Measurements from ENCODE around the gene PTPA.
A peak's percentile ranks its signal among the peaks of the same experiment; 100 is the strongest.
"Not testable (repeated sequence)": the region's sequence is repeated elsewhere in the genome, so short reads cannot be mapped to it uniquely, and the experiment has no call there.

PTPA gene

DNA sequence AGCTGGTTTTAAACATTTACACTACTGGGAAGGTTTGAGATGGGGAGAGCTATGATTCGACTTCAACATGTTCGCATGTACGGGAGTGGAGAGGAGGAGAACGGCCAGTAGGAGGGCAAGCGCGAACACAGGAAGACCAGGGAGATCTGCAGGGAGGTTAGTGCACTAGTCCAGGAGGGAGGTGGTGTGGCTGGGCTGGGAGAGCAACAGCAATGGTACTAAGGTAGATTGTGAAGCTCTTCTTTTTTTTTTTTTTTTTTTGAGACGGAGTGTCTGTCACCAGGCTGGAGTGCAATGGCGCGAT is 50.3 kb downstream of the PTPA start:
- no peak for DNase-seq

DNA sequence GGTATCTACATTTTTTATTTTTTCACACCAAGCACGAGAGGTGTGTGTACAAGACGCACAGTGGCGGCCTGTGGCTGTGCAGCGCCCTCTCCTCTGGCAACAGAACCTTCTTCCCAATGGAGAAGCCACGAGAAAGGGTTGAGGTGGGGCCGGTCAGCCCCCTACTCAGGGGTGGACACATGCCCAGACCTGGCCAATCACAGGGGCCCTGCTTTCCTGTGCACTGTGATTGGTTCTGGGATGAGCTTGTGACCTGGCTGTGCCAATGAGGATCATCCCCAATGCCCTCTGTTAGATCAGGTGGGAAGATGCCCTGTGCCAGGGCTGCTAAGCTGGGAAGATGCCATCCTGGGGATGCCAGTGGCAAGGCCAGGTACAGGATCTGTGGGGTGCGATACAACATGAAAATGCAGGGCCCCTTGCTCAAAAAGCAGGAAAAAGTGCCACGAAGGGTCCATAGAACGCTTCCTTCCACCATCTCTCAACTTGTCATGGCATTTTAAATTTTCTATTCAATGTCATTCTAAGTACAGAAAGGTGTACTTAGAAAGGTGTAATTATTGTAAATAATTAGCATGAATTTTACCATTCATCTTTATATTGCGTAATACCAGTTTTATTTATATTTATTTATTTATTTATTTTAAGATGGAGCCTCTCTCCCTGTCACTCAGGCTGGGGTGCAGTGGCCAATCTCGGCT is 51.4 kb downstream of the PTPA start:
- no peak for DNase-seq

DNA sequence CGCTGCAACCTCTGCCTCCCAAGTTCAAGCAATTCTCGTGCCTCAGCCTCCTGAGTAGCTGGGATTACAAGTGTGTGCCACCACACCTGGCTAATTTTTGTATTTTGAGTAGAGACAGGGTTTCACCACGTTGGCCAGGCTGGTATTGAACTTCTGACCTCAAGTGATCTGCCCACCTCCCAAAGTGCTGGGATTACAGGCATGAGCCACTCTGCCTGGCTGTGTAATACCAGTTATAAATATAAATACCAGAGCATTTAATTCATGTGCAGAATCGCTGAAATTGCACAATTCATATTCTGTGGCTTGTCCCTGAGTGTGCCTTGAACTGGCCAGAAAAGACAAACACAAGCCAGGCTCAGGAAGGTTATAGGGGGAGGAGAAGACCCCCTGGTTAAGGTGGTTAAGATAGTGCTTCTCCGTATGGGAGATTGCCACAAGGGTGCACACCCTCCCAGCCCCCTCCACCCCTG is 52.0 kb downstream of the PTPA start:
- DNase-seq, result not testable (repeated sequence)

DNA sequence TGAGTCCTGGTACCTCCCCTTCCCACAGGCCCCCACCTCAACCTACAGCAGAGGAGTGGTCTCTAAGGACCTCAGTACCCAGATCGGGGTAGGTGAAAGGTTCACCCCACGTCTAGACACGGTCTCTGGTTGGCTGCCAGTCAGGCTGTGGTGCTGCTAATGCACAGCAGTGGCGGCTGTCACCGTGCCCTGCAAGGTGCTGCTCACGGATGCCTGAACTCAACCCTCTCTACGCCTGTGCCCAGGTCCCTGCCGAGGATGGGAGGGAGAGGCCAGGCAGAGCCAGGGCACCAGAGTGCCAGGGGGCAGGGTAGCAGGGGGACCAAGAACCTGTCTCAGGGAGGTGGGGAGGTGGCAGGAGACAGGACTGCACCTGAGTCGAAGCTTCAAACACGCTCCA is 52.5 kb downstream of the PTPA start:
- no peak for DNase-seq

DNA sequence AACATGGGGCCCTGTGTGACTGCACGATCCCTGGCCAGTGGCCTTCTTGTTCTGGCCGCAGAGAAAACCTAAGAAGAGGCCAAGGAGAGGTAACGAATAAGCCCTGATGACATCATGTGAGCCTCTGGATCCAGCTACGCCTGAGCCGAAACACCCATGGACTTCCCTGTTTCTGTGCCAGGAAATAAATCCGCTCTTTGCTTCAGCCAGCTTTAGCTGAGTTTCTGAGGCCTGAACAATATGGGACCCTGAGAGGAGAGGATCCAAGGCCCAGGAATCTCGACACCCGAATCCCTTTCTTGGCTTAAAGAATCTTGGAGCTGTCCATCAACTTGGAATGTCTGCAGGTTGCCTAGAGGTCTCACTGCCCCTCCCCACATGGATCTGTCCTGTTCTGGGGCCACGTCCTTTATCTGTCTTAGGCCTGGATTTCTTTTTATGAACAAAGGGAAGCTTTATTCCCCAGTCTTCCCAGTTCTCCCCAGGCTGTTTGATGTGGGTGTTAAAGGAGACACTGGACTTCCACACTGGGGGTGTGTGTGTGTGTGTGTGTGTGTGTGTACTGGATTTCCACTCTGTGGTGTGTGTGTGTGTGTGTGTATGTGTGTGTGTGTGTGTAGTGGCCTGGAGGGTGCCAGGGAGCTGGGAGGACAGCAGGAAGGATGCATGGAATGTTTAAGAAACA is 53.2 kb downstream of the PTPA start:
- no peak for DNase-seq

DNA sequence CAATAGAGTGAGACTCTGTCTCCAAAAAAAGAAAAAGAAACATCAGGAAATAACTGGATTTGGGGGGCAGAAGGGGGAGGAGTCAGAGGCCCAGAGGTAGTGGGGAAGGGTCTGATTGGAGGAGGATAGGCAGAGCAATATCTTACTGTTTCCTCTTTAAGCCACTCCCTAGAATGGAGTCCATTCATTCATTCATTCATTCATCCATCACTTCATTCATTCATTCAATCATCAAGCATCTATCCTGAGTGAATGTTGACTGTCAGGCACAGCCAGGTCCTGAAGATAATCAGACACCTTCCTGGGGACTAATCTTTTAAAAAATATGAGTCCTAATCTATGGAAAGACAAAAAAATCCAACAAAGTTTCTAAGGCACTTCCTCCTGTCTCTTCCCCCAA is 54.0 kb downstream of the PTPA start:
- DNase-seq, result no peak

DNA sequence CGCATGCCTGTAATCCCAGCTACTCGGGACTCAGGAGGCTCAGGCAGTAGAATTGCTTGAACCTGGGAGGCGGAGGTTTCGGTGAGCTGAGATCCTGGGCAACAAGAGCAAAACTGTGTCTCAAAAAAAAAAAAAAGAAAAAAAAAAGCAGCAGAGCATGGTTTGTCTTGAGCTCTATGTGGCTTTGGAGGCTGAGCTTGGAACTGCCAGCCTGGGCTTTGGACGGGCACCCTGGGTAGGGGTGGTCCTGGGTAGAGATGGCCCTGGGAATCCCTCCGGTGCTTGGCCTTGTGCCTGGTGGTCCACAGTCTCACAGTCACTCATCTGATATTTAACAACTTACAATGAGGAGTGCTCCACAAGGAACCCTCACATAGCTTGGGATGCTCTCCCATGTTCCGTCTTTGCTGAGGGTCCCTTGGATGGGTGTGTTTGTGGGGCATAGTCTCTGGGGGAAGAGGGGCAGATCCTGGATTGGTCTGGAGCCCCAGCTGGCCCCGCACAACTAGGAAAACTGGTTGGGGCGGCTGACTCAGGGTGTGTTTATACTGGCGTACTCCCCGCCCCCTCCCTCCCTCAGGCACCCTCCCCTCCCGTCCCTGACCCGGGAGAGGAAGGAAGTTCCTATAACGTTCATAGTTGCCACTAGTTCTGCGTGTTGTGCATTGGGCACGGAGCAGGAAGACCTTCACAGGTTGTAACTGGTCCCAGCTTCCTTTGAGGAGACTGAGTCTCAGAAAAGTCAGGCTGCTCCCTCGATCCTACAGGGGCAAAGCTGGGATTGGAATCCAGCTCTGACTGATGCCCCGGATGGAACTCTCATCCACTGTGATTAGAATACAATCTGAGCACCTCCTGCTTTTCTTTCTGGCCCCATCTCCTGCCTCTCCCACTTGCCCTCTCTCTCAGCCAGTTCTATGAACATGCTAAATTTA is 55.7 kb downstream of the PTPA start:
- peak; percentile 63 to 80 for DNase-seq

DNA sequence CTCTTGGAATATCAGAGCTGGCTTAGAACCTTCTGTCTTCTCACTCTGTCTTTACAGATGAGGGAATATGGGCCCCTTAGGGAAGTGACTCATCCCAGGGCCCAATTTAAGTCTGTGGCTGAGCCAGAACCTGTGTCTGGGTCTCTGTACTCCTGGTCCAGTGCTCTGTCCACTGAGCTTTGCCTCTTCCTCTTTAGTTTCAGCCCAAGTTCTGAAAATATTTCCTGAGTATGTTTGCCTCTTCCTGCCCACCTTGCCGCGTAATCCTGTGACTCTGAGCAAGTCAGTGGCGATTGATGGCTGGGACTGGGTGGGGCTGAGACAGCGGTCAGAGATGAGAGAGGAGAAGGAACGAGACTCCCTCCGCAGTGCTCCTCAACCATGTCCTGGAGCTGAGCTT is 59.0 kb downstream of the PTPA start:
- no peak for DNase-seq

DNA sequence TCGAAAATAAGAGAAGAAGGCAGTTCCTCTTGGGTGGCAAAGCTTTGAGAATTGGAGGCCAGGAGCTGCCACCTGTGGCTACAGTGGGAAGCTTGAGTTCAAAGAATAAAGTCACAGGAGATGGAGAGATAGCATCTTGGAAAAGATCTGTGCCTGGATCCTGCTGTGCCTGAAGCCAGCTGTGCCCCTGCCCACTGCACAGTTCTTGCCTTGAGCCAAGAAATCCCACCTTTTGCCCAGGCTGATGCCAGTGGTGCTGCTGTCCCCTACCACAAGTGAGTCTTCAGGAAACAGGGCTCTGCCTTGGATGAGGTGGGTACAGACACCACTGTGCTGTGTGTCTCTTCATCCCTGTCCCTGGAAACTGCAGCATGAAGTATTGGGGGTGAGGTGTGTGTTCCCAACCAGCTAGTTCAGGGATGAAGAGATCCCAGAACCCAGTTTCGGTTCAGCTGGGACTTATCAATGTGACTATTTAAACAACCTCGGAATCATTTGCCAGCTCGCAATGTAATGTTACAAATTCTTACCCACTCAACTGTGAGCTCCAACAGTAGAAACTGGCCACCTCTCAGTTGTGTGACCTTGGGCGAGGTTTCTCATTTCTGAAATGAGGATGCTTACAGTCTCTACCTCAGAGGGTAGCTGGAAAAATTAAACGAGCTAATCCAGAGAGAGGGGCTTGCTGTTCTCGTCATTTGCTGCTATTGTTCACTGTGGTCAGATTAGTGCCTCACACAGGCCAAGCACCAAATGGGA is 61.0 kb downstream of the PTPA start:
- no peak for DNase-seq

DNA sequence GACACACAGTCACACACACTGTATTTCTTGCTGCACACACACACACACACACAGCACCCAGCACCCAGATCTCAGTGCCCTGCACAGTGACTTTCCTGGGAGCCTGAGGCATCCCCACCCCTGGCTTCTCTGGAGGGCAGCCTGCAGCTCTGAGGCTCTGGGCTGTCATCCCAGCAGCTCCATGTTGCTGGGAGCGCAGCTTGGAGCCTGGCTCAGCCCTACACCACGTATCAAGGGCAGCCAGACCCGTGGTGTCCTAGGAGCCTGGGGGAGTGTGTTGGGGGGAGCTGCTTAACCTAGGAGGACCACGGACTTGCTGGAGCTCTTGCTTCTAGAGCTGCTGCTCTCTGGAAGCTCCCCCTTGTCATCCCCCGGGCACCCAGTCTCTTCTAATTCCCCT is 61.6 kb downstream of the PTPA start:
- no peak for DNase-seq

DNA sequence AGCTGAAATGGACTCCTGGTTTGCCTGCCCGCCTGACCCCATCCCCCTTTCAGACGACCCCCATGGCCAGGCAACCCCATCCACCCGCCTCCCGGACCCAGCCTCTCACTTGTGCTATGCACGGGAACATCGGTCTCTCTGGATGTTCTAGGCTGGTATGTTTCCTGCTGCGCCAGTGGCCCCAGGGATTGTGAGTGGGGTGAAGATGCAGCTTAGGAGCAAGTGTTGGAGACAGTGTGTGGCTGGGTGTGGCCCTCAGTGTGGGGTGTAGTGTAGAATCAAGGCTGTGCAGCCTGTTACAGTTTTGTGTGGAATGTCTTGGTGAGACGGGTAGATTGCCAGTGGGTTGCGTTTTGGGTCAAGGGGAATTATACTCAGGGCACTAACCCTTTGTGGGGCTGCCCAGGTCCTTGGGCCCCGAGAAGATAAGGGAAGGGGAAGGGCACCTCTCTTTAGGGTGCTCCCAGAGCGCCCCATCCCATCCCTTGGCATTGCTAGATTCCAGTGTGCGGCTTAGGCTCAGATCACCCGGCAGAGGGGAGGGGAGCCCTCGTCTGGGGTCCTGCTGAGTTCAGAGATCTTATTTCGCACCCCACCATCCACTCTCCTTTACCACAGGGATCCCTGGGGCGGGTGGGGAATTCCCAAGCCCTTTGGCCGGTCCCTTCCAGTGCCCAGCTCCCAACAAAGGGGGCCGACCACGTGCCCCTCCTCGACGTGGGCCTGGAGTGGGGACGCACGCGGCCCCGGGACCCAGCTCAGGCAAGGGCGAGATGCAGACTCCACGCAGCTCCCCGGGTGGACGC is 62.3 kb downstream of the PTPA start:
- DNase-seq, result no peak

DNA sequence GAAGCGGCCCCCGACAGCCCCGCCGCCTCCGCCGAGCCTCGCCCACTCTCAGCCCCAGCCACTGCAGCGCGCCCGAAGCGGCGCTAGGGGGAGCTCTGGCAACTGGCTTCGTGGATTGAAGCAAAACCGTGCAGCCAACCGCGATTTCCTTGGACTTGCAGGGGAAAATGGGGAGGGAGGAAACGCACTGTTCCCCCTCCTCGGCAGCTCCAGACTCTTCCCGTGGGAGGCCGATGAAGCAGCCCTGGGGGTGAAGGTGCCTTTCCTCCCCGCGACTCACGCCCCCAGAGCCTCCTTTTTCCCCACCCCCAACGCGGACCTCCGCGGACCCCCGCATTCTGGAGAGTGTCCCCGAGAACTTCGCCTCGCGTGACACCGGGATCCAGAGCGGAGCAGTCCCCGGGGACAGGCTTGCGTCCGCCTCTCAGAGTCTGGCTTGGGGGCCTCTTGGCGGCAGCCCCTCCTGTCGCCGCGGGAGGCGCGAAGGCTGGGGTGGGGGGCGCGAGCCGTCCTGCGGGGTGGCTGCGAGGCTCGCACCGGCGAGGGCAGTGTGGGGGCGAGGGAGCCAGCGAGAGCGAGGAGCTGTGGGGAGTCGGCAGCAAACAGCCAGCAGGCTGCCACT is 63.0 kb downstream of the PTPA start:
- peak; percentile 83 to 88 for DNase-seq

DNA sequence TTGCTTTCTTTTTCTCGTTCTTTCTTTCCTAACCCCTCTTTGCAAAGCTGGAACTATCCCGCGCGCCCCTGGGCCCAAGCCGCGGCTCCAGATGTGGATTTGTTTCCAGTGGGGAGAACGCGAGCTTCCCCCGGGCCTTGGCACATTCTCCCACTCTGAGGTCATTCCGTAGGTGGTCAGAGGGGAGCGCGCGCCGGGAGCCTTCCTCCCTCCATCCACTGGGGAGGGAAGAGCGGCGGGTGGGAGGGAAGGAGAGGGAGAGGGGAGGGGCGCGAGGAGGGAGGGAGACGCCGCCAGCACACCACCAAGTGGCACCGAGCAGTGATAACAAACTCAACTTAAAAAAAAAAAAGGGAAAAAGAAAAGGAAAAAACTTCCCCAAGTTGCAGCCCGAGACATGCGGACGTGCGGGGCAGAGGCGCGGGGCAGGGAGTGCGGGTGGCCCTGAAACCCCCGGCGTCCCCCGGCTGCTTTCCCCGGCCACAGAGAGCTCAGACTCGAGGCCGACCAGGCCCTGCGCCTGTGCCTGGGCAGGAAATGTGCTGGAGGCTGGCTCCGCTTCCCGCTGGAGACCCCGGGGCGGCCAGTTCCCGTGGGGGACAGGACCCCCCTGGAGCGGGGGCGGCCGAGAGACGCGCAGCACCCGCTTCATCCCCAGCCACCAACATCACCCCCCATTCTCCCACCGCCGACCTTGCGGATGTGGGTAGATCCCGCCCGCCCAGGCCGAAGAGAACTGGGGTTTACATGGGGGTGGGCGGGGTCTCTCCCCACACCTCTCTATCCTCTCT is 63.7 kb downstream of the PTPA start:
- peak; percentile 22 to 55 for DNase-seq

DNA sequence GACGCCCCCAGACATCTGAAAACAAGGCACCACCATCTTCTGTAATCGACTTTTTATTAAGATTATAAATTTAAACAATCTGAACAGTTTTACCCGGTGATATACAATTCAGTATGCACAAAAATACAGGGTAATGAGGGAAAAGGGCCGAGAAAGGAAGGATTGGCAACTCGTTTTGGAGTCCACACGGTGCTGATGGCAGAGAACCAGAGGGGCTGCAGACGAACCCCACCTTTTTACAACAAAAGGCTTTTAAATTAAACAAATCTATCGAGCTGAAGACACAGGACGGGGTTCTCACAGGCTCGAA is 64.3 kb downstream of the PTPA start:
- no peak for DNase-seq

DNA sequence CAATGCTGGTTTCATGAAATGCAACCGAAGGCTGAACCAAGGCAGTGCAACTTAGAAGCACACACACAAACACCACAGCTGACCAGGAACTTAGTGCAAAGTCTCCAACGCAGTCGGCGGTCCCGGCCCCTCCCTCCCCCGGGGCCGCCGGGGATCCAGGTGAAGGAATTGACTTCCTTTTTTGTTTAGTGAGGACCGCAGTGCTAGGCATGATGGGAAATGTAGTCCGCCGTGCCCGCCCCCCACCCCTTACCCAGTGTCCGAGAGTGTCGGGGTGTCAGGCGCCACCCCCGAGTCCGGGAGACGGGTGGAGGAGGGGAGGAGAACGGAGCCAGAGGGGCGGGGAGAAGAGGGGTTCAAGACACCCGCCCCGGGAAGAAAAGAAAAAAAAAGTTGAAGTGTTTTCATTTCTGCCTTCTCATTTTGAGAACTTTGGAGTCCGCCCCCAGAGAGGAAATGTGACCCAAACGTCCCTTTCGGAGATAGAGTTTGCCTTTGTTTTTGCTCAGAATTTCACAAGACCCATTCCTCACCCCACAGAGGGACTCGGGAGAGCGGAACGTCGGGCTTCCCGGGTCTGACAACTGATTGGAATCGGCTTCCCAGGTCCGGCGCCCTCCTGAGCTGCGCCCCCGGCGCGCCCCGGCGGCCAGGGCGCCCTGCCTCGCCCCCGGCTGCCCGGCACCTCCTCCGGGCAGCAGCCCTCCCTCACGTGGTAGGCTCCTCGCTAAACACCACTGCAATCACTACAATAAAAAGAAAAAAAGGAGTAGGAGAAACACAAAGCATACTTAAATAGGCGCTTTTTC is 64.8 kb downstream of the PTPA start:
- peak; percentile 55 to 68 for DNase-seq

DNA sequence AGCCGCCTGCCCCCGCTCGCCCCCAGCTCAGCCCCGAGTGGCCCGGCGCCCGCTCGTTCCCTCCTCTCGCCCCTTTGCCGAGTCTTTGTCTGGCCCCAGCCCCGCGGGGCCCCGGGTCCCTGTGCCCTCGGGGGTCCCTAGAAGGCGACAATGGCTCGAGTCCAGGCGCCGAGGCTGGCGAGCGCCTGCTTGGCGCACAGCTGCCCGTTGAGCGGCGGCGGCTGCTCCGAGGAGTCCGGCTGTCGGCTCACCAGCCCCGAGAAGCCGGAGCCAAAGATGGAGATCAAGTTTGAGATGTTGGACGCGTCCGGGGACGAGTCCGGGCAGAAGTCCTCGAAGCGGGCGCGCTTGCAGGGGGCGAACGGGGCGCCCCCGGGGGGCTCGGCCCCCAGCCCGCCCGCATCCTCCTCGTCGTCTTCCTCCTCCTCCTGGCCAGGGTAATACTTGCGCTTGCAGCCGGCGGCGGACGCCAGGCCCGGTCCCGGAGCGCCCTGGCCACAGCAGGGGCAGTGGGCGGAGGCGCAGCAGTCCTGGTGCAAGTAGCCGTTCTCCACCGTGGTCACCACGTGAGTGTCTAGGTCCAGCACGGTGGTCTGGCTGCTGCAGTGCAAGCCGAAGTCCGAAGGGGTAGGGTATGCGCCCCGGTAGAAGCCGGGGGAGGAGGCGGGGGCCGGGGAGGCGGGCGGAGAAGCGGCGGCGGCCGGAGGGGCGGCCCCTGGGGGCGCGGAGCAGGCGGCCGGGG is 65.7 kb downstream of the PTPA start:
- peak in 1 of 2 experiments; percentile 17 for DNase-seq

DNA sequence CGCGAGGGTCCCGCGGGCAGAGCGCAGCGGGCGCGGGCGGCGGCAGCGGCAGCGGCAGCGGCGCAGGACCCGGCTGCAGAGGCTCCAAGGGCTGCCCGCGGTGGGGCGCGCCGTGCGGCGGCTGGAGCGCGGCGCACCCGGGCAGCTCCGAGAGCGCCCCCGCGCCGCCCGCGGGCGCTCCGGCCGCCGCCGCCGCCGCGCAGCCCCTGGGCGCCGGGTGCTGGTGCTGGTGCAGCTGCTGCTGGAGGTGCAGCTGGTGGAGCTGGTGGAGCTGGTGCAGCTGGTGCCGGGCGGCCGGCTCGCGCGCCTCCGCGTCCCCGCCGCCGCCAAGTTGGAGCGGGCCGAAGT is 66.2 kb downstream of the PTPA start:
- DNase-seq, result peak; percentile 16 to 60

DNA sequence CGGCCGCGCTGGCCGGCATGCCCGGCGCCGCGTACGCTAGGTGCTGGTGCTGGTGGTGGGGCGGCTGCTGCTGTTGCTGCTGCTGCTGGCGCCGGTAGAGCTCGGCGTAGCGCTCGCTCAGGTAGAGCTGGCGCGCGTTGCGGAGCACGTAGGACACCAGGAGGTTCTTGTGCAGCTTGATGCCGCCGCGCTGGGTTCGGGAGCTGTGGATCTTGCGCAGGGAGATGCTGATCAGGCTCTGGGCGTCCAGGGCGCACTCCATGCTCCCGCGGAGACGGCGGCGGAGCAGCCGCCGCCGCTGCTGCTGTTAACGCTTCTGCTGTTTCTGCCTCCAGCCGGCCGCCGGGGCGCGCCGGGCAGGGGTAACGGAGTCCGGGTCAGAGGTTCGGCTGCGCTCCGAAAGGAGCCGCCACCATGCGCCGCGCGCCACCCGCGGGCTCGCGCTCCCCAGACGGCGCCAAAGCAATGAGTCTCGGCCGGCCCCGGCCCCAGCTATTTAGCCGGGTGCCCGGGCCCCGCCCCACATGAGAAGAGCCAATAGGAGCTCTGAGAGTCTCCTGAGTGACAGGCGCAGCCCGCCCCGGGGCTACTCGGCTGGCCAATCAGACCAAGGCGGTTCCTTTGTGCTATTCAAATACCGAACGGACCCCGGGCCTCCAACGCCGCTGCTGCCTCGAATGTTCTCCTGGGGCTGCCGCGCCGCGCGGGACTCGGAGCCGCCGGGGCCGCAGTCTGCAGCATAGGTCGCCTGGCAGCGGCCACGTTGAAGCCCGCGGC is 66.8 kb downstream of the PTPA start, which contains the start of gene IER5L:
Gene IER5L, minus strand, starts transcription at position 471 of the 777 bp plus-strand sequence. Its CDS starts 209 bp downstream, at position 262.
- DNase-seq, result peak; percentile 93 to 94
